ENCODE results near the gene HOXA1.
"Not testable (repeated sequence)": the region's sequence is repeated elsewhere in the genome, so short reads cannot be mapped to it uniquely, and the experiment has no call there.

HOXA1 gene

GRCh38 chr7:27045066-27045465 lies 50.7 kb downstream of the HOXA1 start:
- not testable (repeated sequence) for DNase-seq
